ENCODE data around the gene KCTD8. TPM values are rescaled to one million over a fixed set of nuclear protein-coding genes. Genes with fewer than 3 reads are reported as not detected.

Gene KCTD8
- total RNA-seq, 1 experiment from 2014 or later = 3.8 TPM

DNA sequence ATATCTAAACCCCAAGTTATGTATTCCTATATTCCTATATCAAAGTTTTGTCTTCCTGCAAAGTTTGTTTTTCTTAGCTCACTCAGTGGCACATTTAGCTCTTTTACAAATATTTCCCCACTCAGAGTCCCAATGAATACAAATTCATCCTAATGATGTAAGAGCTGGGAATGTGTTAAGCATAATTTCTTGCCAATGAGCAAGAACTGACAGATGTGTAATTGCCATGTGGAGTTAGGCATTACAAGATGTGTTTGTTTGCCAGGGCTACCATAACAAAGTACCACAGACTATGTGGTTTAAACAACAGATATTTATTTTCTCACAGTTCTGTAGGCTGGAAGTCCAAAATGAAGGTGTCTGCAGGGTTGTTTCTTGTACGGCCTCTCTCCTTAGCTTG, 302.1 kb downstream of the KCTD8 start:
- H3K27me3 Mint-ChIP-seq (ENCODE audit: low read depth) = no peaks in the 10 kb centered on the region
- no peak overlapping the region for H3K4me3 Mint-ChIP-seq
- POLR2A ChIA-PET = no interaction called here
- peaks cover 23% of the 10 kb centered on the region for H3K4me1 Mint-ChIP-seq
- ATAC-seq (no peak), DNase-seq (ENCODE audit: low spot score) (no peak)
- H3K9me3 Mint-ChIP-seq = peaks cover 30% of the 10 kb centered on the region
- CTCF ChIA-PET = no interaction called here
- no peak overlapping the region for H3K27ac Mint-ChIP-seq
- H3K36me3 Mint-ChIP-seq = peaks cover 17% of the 10 kb centered on the region
- TF ChIP-seq ZNF121 (CRISPR knock-in tag; IDR thresholded peaks at IDR 0.05) (no peak), NFE2L1 (CRISPR knock-in tag; IDR thresholded peaks at IDR 0.05) (no peak), ZNF263 (CRISPR knock-in tag; IDR thresholded peaks at IDR 0.05; ENCODE audit: low read depth) (no peak), SMAD3 (CRISPR knock-in tag; IDR thresholded peaks at IDR 0.05; ENCODE audit: borderline replicate concordance) (no peak), JUN (CRISPR knock-in tag; IDR thresholded peaks at IDR 0.05) (no peak), MLX (CRISPR knock-in tag; IDR thresholded peaks at IDR 0.05) (no peak), ZSCAN18 (CRISPR knock-in tag; IDR thresholded peaks at IDR 0.05) (no peak), ATF3 (CRISPR knock-in tag; conservative IDR thresholded peaks at IDR 0.05) (no peak), MAX (CRISPR knock-in tag; IDR thresholded peaks at IDR 0.05) (no peak), ZNF671 (CRISPR knock-in tag; IDR thresholded peaks at IDR 0.05) (no peak), HMGA2 (CRISPR knock-in tag; IDR thresholded peaks at IDR 0.05) (no peak)
- TF ChIP-seq, protein P1, sequence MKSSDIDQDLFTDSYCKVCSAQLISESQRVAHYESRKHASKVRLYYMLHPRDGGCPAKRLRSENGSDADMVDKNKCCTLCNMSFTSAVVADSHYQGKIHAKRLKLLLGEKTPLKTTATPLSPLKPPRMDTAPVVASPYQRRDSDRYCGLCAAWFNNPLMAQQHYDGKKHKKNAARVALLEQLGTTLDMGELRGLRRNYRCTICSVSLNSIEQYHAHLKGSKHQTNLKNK (CRISPR knock-in tag; IDR thresholded peaks at IDR 0.05) = no peak

DNA sequence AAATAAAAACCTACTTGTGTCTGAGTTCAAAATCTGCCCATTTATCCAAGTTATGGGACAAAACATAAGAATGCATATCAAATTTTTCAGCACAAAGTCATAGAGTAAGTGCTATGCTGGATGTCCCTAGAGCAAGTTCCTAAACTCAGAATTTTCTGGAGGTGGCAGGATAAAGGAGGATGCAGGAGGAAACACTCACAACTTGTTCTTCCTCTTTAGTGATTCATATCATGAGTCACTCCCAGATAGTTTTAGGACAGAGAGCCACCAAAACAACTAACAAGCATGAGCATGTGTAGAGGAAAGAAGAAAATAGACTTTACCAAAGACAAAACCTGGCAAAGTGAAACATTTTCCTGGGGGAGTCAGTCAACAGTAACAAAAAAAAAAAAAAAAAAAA, 302.7 kb downstream of the KCTD8 start:
- TF ChIP-seq FOXK1 (CRISPR knock-in tag; IDR thresholded peaks at IDR 0.05) (no peak), ZSCAN18 (CRISPR knock-in tag; IDR thresholded peaks at IDR 0.05) (no peak), ZNF423 (CRISPR knock-in tag; IDR thresholded peaks at IDR 0.05) (no peak), CREB1 (CRISPR knock-in tag; IDR thresholded peaks at IDR 0.05) (no peak), JUN (CRISPR knock-in tag; IDR thresholded peaks at IDR 0.05) (no peak), PRRX2 (CRISPR knock-in tag; IDR thresholded peaks at IDR 0.05) (no peak), NFYB (CRISPR knock-in tag; conservative IDR thresholded peaks at IDR 0.05; ENCODE audit: low read depth) (no peak), NR3C1 (CRISPR knock-in tag; conservative IDR thresholded peaks at IDR 0.05; ENCODE audit: low read depth) (no peak), ATF1 (CRISPR knock-in tag; IDR thresholded peaks at IDR 0.05) (no peak)
- TF ChIP-seq, protein P2, sequence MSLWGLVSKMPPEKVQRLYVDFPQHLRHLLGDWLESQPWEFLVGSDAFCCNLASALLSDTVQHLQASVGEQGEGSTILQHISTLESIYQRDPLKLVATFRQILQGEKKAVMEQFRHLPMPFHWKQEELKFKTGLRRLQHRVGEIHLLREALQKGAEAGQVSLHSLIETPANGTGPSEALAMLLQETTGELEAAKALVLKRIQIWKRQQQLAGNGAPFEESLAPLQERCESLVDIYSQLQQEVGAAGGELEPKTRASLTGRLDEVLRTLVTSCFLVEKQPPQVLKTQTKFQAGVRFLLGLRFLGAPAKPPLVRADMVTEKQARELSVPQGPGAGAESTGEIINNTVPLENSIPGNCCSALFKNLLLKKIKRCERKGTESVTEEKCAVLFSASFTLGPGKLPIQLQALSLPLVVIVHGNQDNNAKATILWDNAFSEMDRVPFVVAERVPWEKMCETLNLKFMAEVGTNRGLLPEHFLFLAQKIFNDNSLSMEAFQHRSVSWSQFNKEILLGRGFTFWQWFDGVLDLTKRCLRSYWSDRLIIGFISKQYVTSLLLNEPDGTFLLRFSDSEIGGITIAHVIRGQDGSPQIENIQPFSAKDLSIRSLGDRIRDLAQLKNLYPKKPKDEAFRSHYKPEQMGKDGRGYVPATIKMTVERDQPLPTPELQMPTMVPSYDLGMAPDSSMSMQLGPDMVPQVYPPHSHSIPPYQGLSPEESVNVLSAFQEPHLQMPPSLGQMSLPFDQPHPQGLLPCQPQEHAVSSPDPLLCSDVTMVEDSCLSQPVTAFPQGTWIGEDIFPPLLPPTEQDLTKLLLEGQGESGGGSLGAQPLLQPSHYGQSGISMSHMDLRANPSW (CRISPR knock-in tag; conservative IDR thresholded peaks at IDR 0.05; ENCODE audit: low read depth) = no peak
- ChIA-PET CTCF (no interaction called here), POLR2A (no interaction called here)
- no peak overlapping the region for H3K4me3 Mint-ChIP-seq
- H3K4me1 Mint-ChIP-seq = peaks cover 23% of the 10 kb centered on the region
- peaks cover 29% of the 10 kb centered on the region for H3K9me3 Mint-ChIP-seq
- DNase-seq (ENCODE audit: low spot score) (no peak), ATAC-seq (no peak)
- H3K27me3 Mint-ChIP-seq (ENCODE audit: low read depth) = no peaks in the 10 kb centered on the region
- H3K36me3 Mint-ChIP-seq = peaks cover 17% of the 10 kb centered on the region
- no peak overlapping the region for H3K27ac Mint-ChIP-seq
